Astrocyte (in vitro differentiated cells and primary cell): ENCODE measurements around the gene B3GNT5. TPM values are rescaled to one million over a fixed set of nuclear protein-coding genes. Genes with fewer than 3 reads are reported as not detected.

Experiments
- DNase-seq: peaks from one replicate; pipeline ENCODE4 v3.0.0-alpha.2; 2010; ENCODE audit warnings: low read depth
- FAIRE-seq: peaks from 2 replicates; lab custom pipeline; 2011; peaks lifted over from hg19 to GRCh38; lab: Jason Lieb, UNC
- H2AFZ ChIP-seq: 2 replicates; pipeline ENCODE4 v1.6.0; 2012; ENCODE audit warnings: low read depth, low read length, inconsistent platforms
- H3K27ac ChIP-seq: 2 replicates; pipeline ENCODE4 v1.5.1; 2011; ENCODE audit warnings: low read depth, low read length, inconsistent platforms
- H3K27me3 ChIP-seq: 2 replicates; pipeline ENCODE4 v1.6.0; 2011; ENCODE audit warnings: low read length, inconsistent platforms; ENCODE audit not compliant: insufficient read depth
- H3K36me3 ChIP-seq: 2 replicates; pipeline ENCODE4 v1.5.1; 2011; ENCODE audit warnings: low read length, inconsistent platforms; ENCODE audit not compliant: insufficient read depth
- H3K4me1 ChIP-seq: 2 replicates; pipeline ENCODE4 v1.5.1; 2011; ENCODE audit warnings: low read length, inconsistent platforms; ENCODE audit not compliant: insufficient read depth
- H3K4me2 ChIP-seq: 2 replicates; pipeline ENCODE4 v1.6.0; 2012; ENCODE audit warnings: low read length, inconsistent platforms
- H3K4me3 ChIP-seq: 2 replicates; pipeline ENCODE4 v1.5.1; 2011; ENCODE audit warnings: low read depth, mild to moderate bottlenecking, low read length, inconsistent platforms; ENCODE audit not compliant: insufficient read depth
- H3K79me2 ChIP-seq: 2 replicates; pipeline ENCODE4 v1.6.0; 2012; ENCODE audit warnings: mild to moderate bottlenecking, low read length, inconsistent platforms; ENCODE audit not compliant: insufficient read depth
- H3K9ac ChIP-seq: 2 replicates; pipeline ENCODE4 v1.6.0; 2012; ENCODE audit warnings: mild to moderate bottlenecking, low read length, inconsistent platforms
- H3K9me3 ChIP-seq: 2 replicates; pipeline ENCODE4 v1.5.1; 2012; ENCODE audit warnings: low read depth, mild to moderate bottlenecking, low read length, inconsistent platforms; ENCODE audit not compliant: insufficient read depth
- H4K20me1 ChIP-seq: 2 replicates; pipeline ENCODE4 v1.6.0; 2012; ENCODE audit warnings: low read length, inconsistent platforms; ENCODE audit not compliant: insufficient read depth
- H3K27ac Mint-ChIP-seq: one replicate; pipeline ENCODE4 v1.8.0; 2021; ENCODE audit warnings: mild to moderate bottlenecking, mixed read lengths; ENCODE audit not compliant: unreplicated experiment
- H3K27me3 Mint-ChIP-seq: one replicate; pipeline ENCODE4 v1.8.0; 2021; ENCODE audit warnings: low read depth, mixed read lengths; ENCODE audit not compliant: unreplicated experiment
- H3K36me3 Mint-ChIP-seq: one replicate; pipeline ENCODE4 v1.8.0; 2021; ENCODE audit warnings: low read depth, mixed read lengths; ENCODE audit not compliant: unreplicated experiment
- H3K4me1 Mint-ChIP-seq: one replicate; pipeline ENCODE4 v1.8.0; 2021; ENCODE audit warnings: low read depth, mixed read lengths; ENCODE audit not compliant: unreplicated experiment
- H3K4me3 Mint-ChIP-seq: one replicate; pipeline ENCODE4 v1.8.0; 2021; ENCODE audit warnings: mild to moderate bottlenecking, moderate library complexity, mixed read lengths; ENCODE audit not compliant: unreplicated experiment
- H3K9me3 Mint-ChIP-seq: one replicate; pipeline ENCODE4 v1.8.0; 2021; ENCODE audit warnings: mild to moderate bottlenecking, mixed read lengths; ENCODE audit not compliant: unreplicated experiment
- CTCF ChIP-seq: IDR thresholded peaks from 2 replicates; pipeline ENCODE4 v1.5.1; 2011; ENCODE audit warnings: low read depth, mild to moderate bottlenecking, inconsistent platforms, low read length, moderate library complexity; ENCODE audit not compliant: insufficient read depth
- EZH2 ChIP-seq: IDR thresholded peaks from 2 replicates; pipeline ENCODE4 v1.6.1; 2012; ENCODE audit warnings: mild to moderate bottlenecking, low read length, inconsistent platforms; ENCODE audit not compliant: insufficient read depth
- total RNA-seq: library from RNA; stranded (reverse); gene quantifications from 2 replicates; pipeline ENCODE4 v1.2.1, GENCODE V29; 2021

The B3GNT5 gene
- total RNA-seq, 1 donor from 2014 or later = 15.8 TPM

- Mint-ChIP-seq H3K9me3 (no peaks in the 10 kb centered on the region), H3K27me3 (no peaks in the 10 kb centered on the region), H3K36me3 (no peaks in the 10 kb centered on the region), H3K4me3 (no peak overlapping the region), H3K4me1 (peaks cover 16% of the 10 kb centered on the region), H3K27ac (no peak overlapping the region)
- Histone ChIP-seq H3K4me3 (no peak overlapping the region), H3K4me2 (no peak overlapping the region), H3K27ac (no peak overlapping the region), H3K79me2 (peaks cover 41% of the 10 kb centered on the region), H3K9me3 (no peaks in the 10 kb centered on the region), H2AFZ (no peak overlapping the region), H3K27me3 (no peaks in the 10 kb centered on the region), H3K4me1 (peaks cover 24% of the 10 kb centered on the region), H4K20me1 (no peaks in the 10 kb centered on the region), H3K9ac (no peak overlapping the region), H3K36me3 (no peaks in the 10 kb centered on the region)
- no peak for TF ChIP-seq CTCF
- no peak for TF ChIP-seq EZH2
- DNase-seq (no peak), FAIRE-seq (no peak)
Measured at GRCh38 chr3:183267140-183267539, 14.1 kb downstream of the B3GNT5 start.

GRCh38 chr3:183268366-183268765 lies 15.3 kb downstream of the B3GNT5 start:
- no peak overlapping the region for H3K4me2 ChIP-seq
- Mint-ChIP-seq H3K9me3 (no peaks in the 10 kb centered on the region), H3K27me3 (no peaks in the 10 kb centered on the region), H3K27ac (no peak overlapping the region), H3K4me3 (no peak overlapping the region), H3K36me3 (no peaks in the 10 kb centered on the region), H3K4me1 (peaks cover 12% of the 10 kb centered on the region)
- H3K27me3 ChIP-seq = no peaks in the 10 kb centered on the region
- H3K4me3 ChIP-seq = no peak overlapping the region
- TF ChIP-seq CTCF = no peak
- no peak for TF ChIP-seq EZH2
- H3K79me2 ChIP-seq = peaks cover 32% of the 10 kb centered on the region
- no peaks in the 10 kb centered on the region for H4K20me1 ChIP-seq
- H3K9ac ChIP-seq = no peak overlapping the region
- H2AFZ ChIP-seq = no peak overlapping the region
- H3K4me1 ChIP-seq = peaks cover 24% of the 10 kb centered on the region
- DNase-seq (no peak), FAIRE-seq (no peak)
- H3K27ac ChIP-seq = no peak overlapping the region
- H3K9me3 ChIP-seq = no peaks in the 10 kb centered on the region
- H3K36me3 ChIP-seq = no peaks in the 10 kb centered on the region

GRCh38 chr3:183269345-183269744 lies 16.3 kb downstream of the B3GNT5 start:
- Mint-ChIP-seq H3K4me1 (peaks cover 12% of the 10 kb centered on the region), H3K27me3 (no peaks in the 10 kb centered on the region), H3K27ac (no peak overlapping the region), H3K9me3 (no peaks in the 10 kb centered on the region), H3K4me3 (no peak overlapping the region), H3K36me3 (no peaks in the 10 kb centered on the region)
- Histone ChIP-seq H3K4me2 (no peak overlapping the region), H3K4me3 (no peak overlapping the region), H4K20me1 (no peaks in the 10 kb centered on the region), H3K9ac (no peak overlapping the region), H3K27me3 (no peaks in the 10 kb centered on the region), H3K36me3 (no peaks in the 10 kb centered on the region), H3K27ac (no peak overlapping the region), H3K9me3 (no peaks in the 10 kb centered on the region), H2AFZ (no peak overlapping the region), H3K4me1 (peaks cover 21% of the 10 kb centered on the region), H3K79me2 (peaks cover 23% of the 10 kb centered on the region)
- no peak for DNase-seq
- no peak for TF ChIP-seq CTCF
- FAIRE-seq = no peak
